HepG2 (cell line): ENCODE measurements around the gene CARD8. TPM values are rescaled to one million over a fixed set of nuclear protein-coding genes. Genes with fewer than 3 reads are reported as not detected.
A peak's percentile ranks its signal among the peaks of the same experiment; 100 is the strongest.

Experiments
- ATAC-seq: fragments of 200-7000 bp; cut with Tn5 transposase; 3 replicates; pipeline ENCODE4 v1.9.1; 2020; ENCODE audit warnings: mild to moderate bottlenecking, moderate library complexity
- BruUV-seq: library from RNA; stranded (reverse); fragments of 400-500 nt; replicated peaks from 2 replicates; lab custom pipeline; 2021; lab: Mats Ljungman, UMichigan
- CTCF ChIA-PET: fragments of 300-600 bp; formaldehyde crosslinking; extraction: SDS; loops from one replicate; lab custom pipeline; 2021; ENCODE audit warnings: low total read pairs, inconsistent platforms, low intra/inter-chr PET ratio; lab: Yijun Ruan, JAX
- POLR2A ChIA-PET: fragments of 350-600 bp; sonication (Branson Sonifier 250); formaldehyde crosslinking; loops from one replicate; lab custom pipeline; 2020; ENCODE audit warnings: antibody characterized with exemption, inconsistent platforms; lab: Yijun Ruan, JAX
- DNase-seq: peaks from one replicate; pipeline ENCODE4 v3.0.0-alpha.2; 2015; ENCODE audit warnings: low spot score
- FAIRE-seq: peaks from 3 replicates; lab custom pipeline; 2011; peaks lifted over from hg19 to GRCh38; lab: Jason Lieb, UNC
- H2AFZ ChIP-seq: one replicate; pipeline ENCODE4 v1.6.1; 2011; ENCODE audit warnings: low read length, inconsistent platforms
- H3K27ac ChIP-seq: fragments of 300-600 bp; 3 replicates; pipeline ENCODE4 v1.8.0; 2011; ENCODE audit warnings: mixed run types, mild to moderate bottlenecking, mixed read lengths, low read length, inconsistent platforms; ENCODE audit not compliant: insufficient read depth; ENCODE audit errors: extremely low read length
- H3K27me3 ChIP-seq, 2 experiments: fragments of 200-600 bp in 1 of 2; 2 replicates in 1 of 2; 3 replicates in 1 of 2; pipeline versions ENCODE4 v1.6.0 to v1.8.0; 2011; ENCODE audit warnings: low read length in 2 of 2, mild to moderate bottlenecking in 2 of 2, moderate library complexity in 2 of 2, inconsistent platforms in 1 of 2; ENCODE audit not compliant: insufficient read depth in 2 of 2, control insufficient read depth in 1 of 2
- H3K36me3 ChIP-seq, 2 experiments: fragments of 200-600 bp in 1 of 2; replicated peaks in 1 of 2; 2 replicates in 1 of 2; 3 replicates in 1 of 2; pipeline versions ENCODE4 v1.5.1 to v1.8.0; 2011; ENCODE audit warnings: low read length in 2 of 2, inconsistent platforms in 1 of 2; ENCODE audit not compliant: insufficient read depth in 2 of 2, control insufficient read depth in 1 of 2
- H3K4me1 ChIP-seq: 2 replicates; pipeline ENCODE4 v1.5.1; 2012; ENCODE audit warnings: low read length, inconsistent platforms; ENCODE audit not compliant: insufficient read depth
- H3K4me2 ChIP-seq: 2 replicates; pipeline ENCODE4 v1.6.0; 2011; ENCODE audit warnings: low read depth, low read length, inconsistent platforms
- H3K4me3 ChIP-seq, 3 experiments: fragments of 200-600 bp in 1 of 3; sonication (generic), shearing (Covaris generic) in 1 of 3; replicated peaks in 1 of 3; 2 replicates each; pipeline ENCODE4 v1.5.1; 2011 to 2016; ENCODE audit warnings: low read length in 3 of 3, inconsistent platforms in 2 of 3, low read depth in 2 of 3, mild to moderate bottlenecking in 2 of 3, control low read depth in 1 of 3, mixed read lengths in 1 of 3; ENCODE audit not compliant: insufficient read depth in 1 of 3
- H3K79me2 ChIP-seq: one replicate; pipeline ENCODE4 v1.6.1; 2011; ENCODE audit warnings: low read length, inconsistent platforms; ENCODE audit not compliant: insufficient read depth
- H3K9ac ChIP-seq: 2 replicates; pipeline ENCODE4 v1.6.0; 2011; ENCODE audit warnings: mild to moderate bottlenecking, low read depth, low read length, inconsistent platforms; ENCODE audit not compliant: insufficient read depth
- H3K9me3 ChIP-seq: 2 replicates; pipeline ENCODE4 v1.5.1; 2012; ENCODE audit warnings: mild to moderate bottlenecking, low read length
- H4K20me1 ChIP-seq: 2 replicates; pipeline ENCODE4 v1.6.0; 2011; ENCODE audit warnings: inconsistent platforms, mild to moderate bottlenecking, low read length, moderate library complexity; ENCODE audit not compliant: insufficient read depth
- GABPA ChIP-seq, 2 experiments: IDR thresholded peaks; 2 replicates each; pipeline ENCODE4 v1.6.1; 2011 to 2016; ENCODE audit warnings: low read depth in 2 of 2, low read length in 1 of 2, missing biosample characterization in 1 of 2, missing genetic modification characterization in 1 of 2
- HNF4G ChIP-seq, 2 experiments: sonication (generic) in 1 of 2; formaldehyde crosslinking in 1 of 2; IDR thresholded peaks; 2 replicates each; pipeline versions ENCODE4 v1.4.0 to v1.6.1; 2011 to 2020; ENCODE audit warnings: borderline replicate concordance in 2 of 2, low read depth in 2 of 2, mild to moderate bottlenecking in 2 of 2, low read length in 1 of 2, missing genetic modification reagents in 1 of 2, moderate library complexity in 1 of 2
- JUNB ChIP-seq: sonication (generic); formaldehyde crosslinking; IDR thresholded peaks from 2 replicates; pipeline ENCODE4 v1.8.0; 2022; ENCODE audit warnings: missing genetic modification reagents, mild to moderate bottlenecking, borderline replicate concordance
- MAFF ChIP-seq: IDR thresholded peaks from 2 replicates; pipeline ENCODE4 v1.6.1; 2011; ENCODE audit warnings: low read depth, low read length, improper control_type of control experiment
- MAFK ChIP-seq, 2 experiments: IDR thresholded peaks in 1 of 2; conservative IDR thresholded peaks in 1 of 2; 2 replicates each; pipeline ENCODE4 v1.6.1; 2011; ENCODE audit warnings: improper control_type of control experiment in 2 of 2, low read length in 2 of 2
- WGBS: methylation state at CpG from one replicate; pipeline ENCODE4 v1.1.6; 2017; ENCODE audit warnings: low lambda C conversion rate; 5-methylcytosine and 5-hydroxymethylcytosine counted together
- in situ Hi-C: cut with HindIII; loops from 2 replicates; pipeline ENCODE4 v1.10.0; 2017; ENCODE audit warnings: low pct_unique_long_range_greater_than_20kb; ENCODE audit not compliant: extremely low pct_ligation_motif_present
- intact Hi-C: fragments of 100-400 bp; cut with micrococcal nuclease; formaldehyde crosslinking; loops from one replicate; pipeline ENCODE4 v1.10.0; 2022; ENCODE audit not compliant: unreplicated experiment
- polyA plus RNA-seq, 8 experiments: library from polyadenylated mRNA; depleted of rRNA in 3 of 8; stranded (reverse) in 7 of 8; unstranded in 1 of 8; fragments of >200 nt; fragmentation: Illumina TruSeq in 4 of 8; extraction: Trizol in 4 of 8; gene quantifications; 2 replicates each; pipeline versions ENCODE4 v1.2.1 to v1.2.3, GENCODE V29; 2011 to 2016; ENCODE audit warnings: low read depth in 4 of 8, missing spikeins in 1 of 8, mixed read lengths in 1 of 8; ENCODE audit not compliant: insufficient read depth in 1 of 8
- total RNA-seq, 5 experiments: library from RNA; depleted of rRNA; stranded (reverse); fragments of >200 nt; fragmentation: Illumina TruSeq; extraction: Trizol; gene quantifications; 2 replicates each; pipeline ENCODE4 v1.2.3, GENCODE V29; 2016; ENCODE audit warnings: low read depth in 1 of 5
- TF ChIP-seq, protein P1 (sequence below): sonication (generic); formaldehyde crosslinking; IDR thresholded peaks from 2 replicates; pipeline ENCODE4 v1.4.0; 2020; ENCODE audit warnings: missing genetic modification reagents

The CARD8 gene
- total and polyA plus RNA-seq, 2 of the 13 experiments (the other 11 are each of a cell fraction or from before 2014, with no cell fraction given): 15.0 to 19.2 TPM

DNA sequence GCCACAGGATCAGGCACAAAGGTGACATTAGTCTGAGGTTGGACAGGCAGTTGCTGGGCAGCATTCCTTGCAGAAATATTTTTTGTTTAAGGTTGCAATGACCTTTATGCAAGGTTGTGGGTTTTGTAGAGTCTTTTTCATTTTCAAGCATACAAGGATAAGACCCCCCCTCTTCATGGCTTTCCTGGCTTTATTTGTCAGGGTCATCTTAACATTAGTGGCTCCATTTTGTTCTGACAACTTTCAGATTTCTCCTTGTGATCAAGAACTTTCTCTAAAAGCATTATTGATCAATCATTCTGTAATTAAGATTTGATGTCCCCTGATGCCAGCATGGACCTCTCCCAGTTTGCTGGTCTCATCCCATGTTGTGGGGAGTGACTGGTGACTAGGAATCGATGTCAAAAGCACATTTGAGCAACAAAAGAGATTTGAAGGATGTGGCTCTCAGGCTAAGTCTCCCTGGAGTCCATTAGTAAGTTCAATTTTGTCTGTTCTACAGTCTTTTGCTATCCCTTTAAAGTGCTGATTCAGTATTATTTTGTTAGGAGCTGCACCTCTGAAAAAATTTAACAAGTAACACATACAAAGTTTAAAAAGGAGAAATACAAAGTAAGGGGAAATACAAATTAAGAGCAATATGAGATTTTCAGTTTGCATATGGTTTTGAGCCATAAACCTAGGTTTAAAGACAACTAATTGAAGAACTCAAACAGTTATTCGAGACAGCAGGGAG is 5.3 kb downstream of the CARD8 start:
- Histone ChIP-seq H3K79me2 (peaks cover 6% of the 10 kb centered on the region), H3K27me3 (no peaks in the 10 kb centered on the region), H3K9me3 (no peaks in the 10 kb centered on the region), H4K20me1 (no peaks in the 10 kb centered on the region), H3K4me3 (no peak overlapping the region), H3K4me2 (no peak overlapping the region), H3K4me1 (peaks cover 37% of the 10 kb centered on the region)
- 89% methylated on average over 2 of the region's 2 CpGs for WGBS
- no peak for FAIRE-seq
- BruUV-seq: no TSS peak
- CTCF ChIA-PET: no interaction called here
- no peak for ATAC-seq
- peak; percentile 88 for TF ChIP-seq MAFF
- peak; percentile 88 to 92 for TF ChIP-seq MAFK (conservative IDR thresholded peaks at IDR 0.05 in 1 of 2, IDR thresholded peaks at IDR 0.05 in 1 of 2; ENCODE audit: low read length in 2 of 2)
- no peak for TF ChIP-seq HNF4G (IDR thresholded peaks at IDR 0.05; ENCODE audit: borderline replicate concordance, low read depth, low read length)
- no peak for TF ChIP-seq HNF4G (CRISPR knock-in tag; IDR thresholded peaks at IDR 0.05; ENCODE audit: borderline replicate concordance, low read depth)
- TF ChIP-seq, all 625 proteins: peak for 2
- peaks cover 2 to 13% of the 10 kb centered on the region in 2 experiments; a peak in 3 of 5 replicates for H3K36me3 ChIP-seq
- no peak for DNase-seq
- in situ Hi-C loops: loop anchor here (25.0 kb wide), 1 partner anchor 288 kb away; no protein-coding TSS in a partner anchor
- intact Hi-C loops: no loop called here
- POLR2A ChIA-PET: no interaction called here
- H3K27ac ChIP-seq: no peak overlapping the region
- H3K9ac ChIP-seq: no peak overlapping the region
- H2AFZ ChIP-seq: no peak overlapping the region

DNA sequence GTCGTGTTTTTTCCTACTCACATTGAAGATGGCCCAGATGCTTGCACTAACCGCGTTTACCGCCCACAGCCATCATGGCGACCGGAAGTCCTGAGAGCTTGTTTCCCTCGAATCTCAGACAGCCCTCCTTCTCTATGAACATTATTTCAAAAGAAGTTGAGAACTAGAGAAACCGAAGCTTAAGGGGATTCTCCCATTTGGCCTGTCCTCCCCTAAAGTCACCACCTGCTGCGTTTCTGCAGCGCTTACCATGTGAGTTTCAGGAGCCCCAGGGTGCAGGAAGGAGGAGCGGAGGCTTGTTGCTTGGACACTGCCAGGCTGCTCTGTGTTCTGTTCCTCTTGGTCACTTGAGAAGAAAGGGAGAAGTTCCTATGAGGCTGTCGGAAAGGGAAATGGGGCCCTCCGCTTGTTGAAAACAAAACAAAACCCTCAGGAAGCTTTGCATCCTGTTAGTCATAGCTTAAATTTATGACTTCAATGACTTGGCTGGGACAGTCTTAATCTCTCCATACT is 6.2 kb downstream of the CARD8 start:
- in situ Hi-C loops: loop anchor here (25.0 kb wide), 1 partner anchor 287 kb away; no protein-coding TSS in a partner anchor
- Histone ChIP-seq H2AFZ (no peak overlapping the region), H3K27ac (no peak overlapping the region), H3K9ac (no peak overlapping the region), H4K20me1 (no peaks in the 10 kb centered on the region), H3K4me1 (peaks cover 31% of the 10 kb centered on the region), H3K79me2 (peaks cover 6% of the 10 kb centered on the region), H3K4me3 (no peak overlapping the region), H3K4me2 (no peak overlapping the region), H3K9me3 (no peaks in the 10 kb centered on the region), H3K36me3 (peaks cover 2 to 13% of the 10 kb centered on the region in 2 experiments; a peak in 3 of 5 replicates), H3K27me3 (no peaks in the 10 kb centered on the region)
- DNase-seq (no peak), FAIRE-seq (no peak), ATAC-seq (no peak)
- whole genome bisulfite sequencing: 97% methylated on average over 13 of the region's 13 CpGs
- ChIA-PET CTCF (no interaction called here), POLR2A (no interaction called here)
- BruUV-seq: no TSS peak
- TF ChIP-seq, protein P1, sequence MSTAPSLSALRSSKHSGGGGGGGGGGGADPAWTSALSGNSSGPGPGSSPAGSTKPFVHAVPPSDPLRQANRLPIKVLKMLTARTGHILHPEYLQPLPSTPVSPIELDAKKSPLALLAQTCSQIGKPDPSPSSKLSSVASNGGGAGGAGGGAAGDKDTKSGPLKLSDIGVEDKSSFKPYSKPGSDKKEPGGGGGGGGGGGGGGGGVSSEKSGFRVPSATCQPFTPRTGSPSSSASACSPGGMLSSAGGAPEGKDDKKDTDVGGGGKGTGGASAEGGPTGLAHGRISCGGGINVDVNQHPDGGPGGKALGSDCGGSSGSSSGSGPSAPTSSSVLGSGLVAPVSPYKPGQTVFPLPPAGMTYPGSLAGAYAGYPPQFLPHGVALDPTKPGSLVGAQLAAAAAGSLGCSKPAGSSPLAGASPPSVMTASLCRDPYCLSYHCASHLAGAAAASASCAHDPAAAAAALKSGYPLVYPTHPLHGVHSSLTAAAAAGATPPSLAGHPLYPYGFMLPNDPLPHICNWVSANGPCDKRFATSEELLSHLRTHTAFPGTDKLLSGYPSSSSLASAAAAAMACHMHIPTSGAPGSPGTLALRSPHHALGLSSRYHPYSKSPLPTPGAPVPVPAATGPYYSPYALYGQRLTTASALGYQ (CRISPR knock-in tag): no peak
- TF ChIP-seq JUNB (CRISPR knock-in tag) (no peak), GABPA (IDR thresholded peaks at IDR 0.05; ENCODE audit: low read depth, low read length) (no peak), GABPA (CRISPR knock-in tag; IDR thresholded peaks at IDR 0.05; ENCODE audit: low read depth) (no peak)
- intact Hi-C loops: no loop called here
